Astrocyte (in vitro differentiated cells and primary cell): Measurements from ENCODE around the gene ATG4C. TPM values are rescaled to one million over a fixed set of nuclear protein-coding genes. Genes with fewer than 3 reads are reported as not detected.
A peak's percentile ranks its signal among the peaks of the same experiment; 100 is the strongest.

Experiments used
- DNase-seq: peaks from one replicate; pipeline ENCODE4 v3.0.0-alpha.2; 2010; ENCODE audit warnings: low read depth
- FAIRE-seq: peaks from 2 replicates; lab custom pipeline; 2011; peaks lifted over from hg19 to GRCh38; lab: Jason Lieb, UNC
- H2AFZ ChIP-seq: 2 replicates; pipeline ENCODE4 v1.6.0; 2012; ENCODE audit warnings: low read depth, low read length, inconsistent platforms
- H3K27ac ChIP-seq: 2 replicates; pipeline ENCODE4 v1.5.1; 2011; ENCODE audit warnings: low read depth, low read length, inconsistent platforms
- H3K27me3 ChIP-seq: 2 replicates; pipeline ENCODE4 v1.6.0; 2011; ENCODE audit warnings: low read length, inconsistent platforms; ENCODE audit not compliant: insufficient read depth
- H3K36me3 ChIP-seq: 2 replicates; pipeline ENCODE4 v1.5.1; 2011; ENCODE audit warnings: low read length, inconsistent platforms; ENCODE audit not compliant: insufficient read depth
- H3K4me1 ChIP-seq: 2 replicates; pipeline ENCODE4 v1.5.1; 2011; ENCODE audit warnings: low read length, inconsistent platforms; ENCODE audit not compliant: insufficient read depth
- H3K4me2 ChIP-seq: 2 replicates; pipeline ENCODE4 v1.6.0; 2012; ENCODE audit warnings: low read length, inconsistent platforms
- H3K4me3 ChIP-seq: 2 replicates; pipeline ENCODE4 v1.5.1; 2011; ENCODE audit warnings: low read depth, mild to moderate bottlenecking, low read length, inconsistent platforms; ENCODE audit not compliant: insufficient read depth
- H3K79me2 ChIP-seq: 2 replicates; pipeline ENCODE4 v1.6.0; 2012; ENCODE audit warnings: mild to moderate bottlenecking, low read length, inconsistent platforms; ENCODE audit not compliant: insufficient read depth
- H3K9ac ChIP-seq: 2 replicates; pipeline ENCODE4 v1.6.0; 2012; ENCODE audit warnings: mild to moderate bottlenecking, low read length, inconsistent platforms
- H3K9me3 ChIP-seq: 2 replicates; pipeline ENCODE4 v1.5.1; 2012; ENCODE audit warnings: low read depth, mild to moderate bottlenecking, low read length, inconsistent platforms; ENCODE audit not compliant: insufficient read depth
- H4K20me1 ChIP-seq: 2 replicates; pipeline ENCODE4 v1.6.0; 2012; ENCODE audit warnings: low read length, inconsistent platforms; ENCODE audit not compliant: insufficient read depth
- H3K27ac Mint-ChIP-seq: one replicate; pipeline ENCODE4 v1.8.0; 2021; ENCODE audit warnings: mild to moderate bottlenecking, mixed read lengths; ENCODE audit not compliant: unreplicated experiment
- H3K27me3 Mint-ChIP-seq: one replicate; pipeline ENCODE4 v1.8.0; 2021; ENCODE audit warnings: low read depth, mixed read lengths; ENCODE audit not compliant: unreplicated experiment
- H3K36me3 Mint-ChIP-seq: one replicate; pipeline ENCODE4 v1.8.0; 2021; ENCODE audit warnings: low read depth, mixed read lengths; ENCODE audit not compliant: unreplicated experiment
- H3K4me1 Mint-ChIP-seq: one replicate; pipeline ENCODE4 v1.8.0; 2021; ENCODE audit warnings: low read depth, mixed read lengths; ENCODE audit not compliant: unreplicated experiment
- H3K4me3 Mint-ChIP-seq: one replicate; pipeline ENCODE4 v1.8.0; 2021; ENCODE audit warnings: mild to moderate bottlenecking, moderate library complexity, mixed read lengths; ENCODE audit not compliant: unreplicated experiment
- H3K9me3 Mint-ChIP-seq: one replicate; pipeline ENCODE4 v1.8.0; 2021; ENCODE audit warnings: mild to moderate bottlenecking, mixed read lengths; ENCODE audit not compliant: unreplicated experiment
- CTCF ChIP-seq: IDR thresholded peaks from 2 replicates; pipeline ENCODE4 v1.5.1; 2011; ENCODE audit warnings: low read depth, mild to moderate bottlenecking, inconsistent platforms, low read length, moderate library complexity; ENCODE audit not compliant: insufficient read depth
- EZH2 ChIP-seq: IDR thresholded peaks from 2 replicates; pipeline ENCODE4 v1.6.1; 2012; ENCODE audit warnings: mild to moderate bottlenecking, low read length, inconsistent platforms; ENCODE audit not compliant: insufficient read depth
- total RNA-seq: library from RNA; stranded (reverse); gene quantifications from 2 replicates; pipeline ENCODE4 v1.2.1, GENCODE V29; 2021

ATG4C gene
- total RNA-seq, 1 donor from 2014 or later: 7.0 TPM

- no peak for DNase-seq
- Histone ChIP-seq H3K9me3 (no peaks in the 10 kb centered on the region), H2AFZ (no peak overlapping the region), H4K20me1 (no peaks in the 10 kb centered on the region), H3K9ac (no peak overlapping the region), H3K27ac (no peak overlapping the region), H3K4me1 (no peaks in the 10 kb centered on the region), H3K27me3 (no peaks in the 10 kb centered on the region), H3K4me3 (no peak overlapping the region), H3K4me2 (no peak overlapping the region), H3K36me3 (no peaks in the 10 kb centered on the region), H3K79me2 (no peaks in the 10 kb centered on the region)
- Mint-ChIP-seq H3K9me3 (no peaks in the 10 kb centered on the region), H3K4me1 (no peaks in the 10 kb centered on the region), H3K4me3 (no peak overlapping the region), H3K27me3 (no peaks in the 10 kb centered on the region), H3K36me3 (no peaks in the 10 kb centered on the region), H3K27ac (no peak overlapping the region)
- FAIRE-seq: no peak
- TF ChIP-seq CTCF: no peak
- no peak for TF ChIP-seq EZH2
Measured at GRCh38 chr1:62840555-62840954, 56.6 kb downstream of the ATG4C start.

- H3K79me2 ChIP-seq: no peaks in the 10 kb centered on the region
- H3K9me3 ChIP-seq: no peaks in the 10 kb centered on the region
- H3K4me2 ChIP-seq: no peak overlapping the region
- no peaks in the 10 kb centered on the region for H3K4me1 ChIP-seq
- DNase-seq (peak; percentile 26), FAIRE-seq (peak; percentile 49)
- no peaks in the 10 kb centered on the region for H3K4me1 Mint-ChIP-seq
- H3K4me3 ChIP-seq: no peak overlapping the region
- no peak overlapping the region for H3K9ac ChIP-seq
- H3K27ac ChIP-seq: no peak overlapping the region
- no peaks in the 10 kb centered on the region for H3K27me3 ChIP-seq
- H2AFZ ChIP-seq: no peak overlapping the region
- H3K9me3 Mint-ChIP-seq: no peaks in the 10 kb centered on the region
- H4K20me1 ChIP-seq: no peaks in the 10 kb centered on the region
- H3K27ac Mint-ChIP-seq: no peak overlapping the region
- TF ChIP-seq EZH2 (no peak), CTCF (peak; percentile 64)
- H3K36me3 ChIP-seq: no peaks in the 10 kb centered on the region
- no peak overlapping the region for H3K4me3 Mint-ChIP-seq
- H3K36me3 Mint-ChIP-seq: no peaks in the 10 kb centered on the region
- H3K27me3 Mint-ChIP-seq: no peaks in the 10 kb centered on the region
Measured at GRCh38 chr1:62841587-62842169, 57.7 kb downstream of the ATG4C start.

- TF ChIP-seq EZH2: no peak
- TF ChIP-seq CTCF: no peak
- no peak overlapping the region for H3K4me3 ChIP-seq
- no peak overlapping the region for H3K27ac ChIP-seq
- no peak overlapping the region for H3K4me2 ChIP-seq
- no peaks in the 10 kb centered on the region for H3K36me3 ChIP-seq
- no peak for FAIRE-seq
- Mint-ChIP-seq H3K36me3 (peaks cover 2% of the 10 kb centered on the region), H3K4me1 (no peaks in the 10 kb centered on the region), H3K9me3 (no peaks in the 10 kb centered on the region), H3K4me3 (no peak overlapping the region), H3K27me3 (no peaks in the 10 kb centered on the region), H3K27ac (no peak overlapping the region)
- no peaks in the 10 kb centered on the region for H3K79me2 ChIP-seq
- no peaks in the 10 kb centered on the region for H3K4me1 ChIP-seq
- no peaks in the 10 kb centered on the region for H3K9me3 ChIP-seq
- no peaks in the 10 kb centered on the region for H4K20me1 ChIP-seq
- no peak for DNase-seq
- no peaks in the 10 kb centered on the region for H3K27me3 ChIP-seq
- no peak overlapping the region for H2AFZ ChIP-seq
- no peak overlapping the region for H3K9ac ChIP-seq
Measured at GRCh38 chr1:62844030-62844429, 60.1 kb downstream of the ATG4C start.
